ENCODE data around the gene IGSF22.

- TF ChIP-seq, protein P1, sequence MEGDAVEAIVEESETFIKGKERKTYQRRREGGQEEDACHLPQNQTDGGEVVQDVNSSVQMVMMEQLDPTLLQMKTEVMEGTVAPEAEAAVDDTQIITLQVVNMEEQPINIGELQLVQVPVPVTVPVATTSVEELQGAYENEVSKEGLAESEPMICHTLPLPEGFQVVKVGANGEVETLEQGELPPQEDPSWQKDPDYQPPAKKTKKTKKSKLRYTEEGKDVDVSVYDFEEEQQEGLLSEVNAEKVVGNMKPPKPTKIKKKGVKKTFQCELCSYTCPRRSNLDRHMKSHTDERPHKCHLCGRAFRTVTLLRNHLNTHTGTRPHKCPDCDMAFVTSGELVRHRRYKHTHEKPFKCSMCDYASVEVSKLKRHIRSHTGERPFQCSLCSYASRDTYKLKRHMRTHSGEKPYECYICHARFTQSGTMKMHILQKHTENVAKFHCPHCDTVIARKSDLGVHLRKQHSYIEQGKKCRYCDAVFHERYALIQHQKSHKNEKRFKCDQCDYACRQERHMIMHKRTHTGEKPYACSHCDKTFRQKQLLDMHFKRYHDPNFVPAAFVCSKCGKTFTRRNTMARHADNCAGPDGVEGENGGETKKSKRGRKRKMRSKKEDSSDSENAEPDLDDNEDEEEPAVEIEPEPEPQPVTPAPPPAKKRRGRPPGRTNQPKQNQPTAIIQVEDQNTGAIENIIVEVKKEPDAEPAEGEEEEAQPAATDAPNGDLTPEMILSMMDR (IDR thresholded peaks at IDR 0.05 in 4 of 5, conservative IDR thresholded peaks at IDR 0.05 in 1 of 5): peak; percentile 65 to 93 (median 81)
- no peak for TF ChIP-seq POLR2A (IDR thresholded peaks at IDR 0.05)
Observed at GRCh38 chr11:18731949-18732821, 6.2 kb upstream of the IGSF22 start.
